Heart right ventricle (tissue), 16 donors: ENCODE data around the gene CMSS1. TPM values are rescaled to one million over a fixed set of nuclear protein-coding genes. Genes with fewer than 3 reads are reported as not detected.

Source experiments
- ATAC-seq, 8 donors: fragments of 200-7000 bp; cut with Tn5 transposase; one replicate each; pipeline ENCODE4 v1.9.1; 2020; ENCODE audit warnings: mild to moderate bottlenecking in 8 of 8, moderate library complexity in 8 of 8, moderate number of reproducible peaks in 1 of 8
- DNase-seq, 2 donors: peaks; one replicate each; pipeline ENCODE4 v3.0.0-alpha.2; 2020
- H3K27ac ChIP-seq, 10 donors: fragments of 200-600 bp; sonication (generic) in 2 of 10; one replicate each; pipeline versions ENCODE4 v1.5.0 to v1.8.0; 2020 to 2022; ENCODE audit warnings: mild to moderate bottlenecking in 3 of 10
- H3K27me3 ChIP-seq, 7 donors: fragments of 200-600 bp; one replicate each; pipeline ENCODE4 v1.8.0; 2021 to 2022; ENCODE audit warnings: mild to moderate bottlenecking in 2 of 7
- H3K36me3 ChIP-seq, 9 donors: fragments of 200-600 bp; sonication (generic) in 1 of 9; one replicate each; pipeline versions ENCODE4 v1.5.0 to v1.8.0; 2020 to 2022; ENCODE audit warnings: mild to moderate bottlenecking in 2 of 9
- H3K4me1 ChIP-seq, 9 donors: fragments of 200-600 bp; sonication (generic) in 1 of 9; one replicate each; pipeline versions ENCODE4 v1.5.0 to v1.8.0; 2020 to 2022; ENCODE audit warnings: mild to moderate bottlenecking in 4 of 9
- H3K4me3 ChIP-seq, 10 donors: fragments of 200-600 bp; sonication (generic) in 2 of 10; one replicate each; pipeline versions ENCODE4 v1.5.0 to v1.8.0; 2020 to 2022; ENCODE audit warnings: mild to moderate bottlenecking in 7 of 10, moderate library complexity in 2 of 10
- H3K9me3 ChIP-seq, 11 donors: fragments of 200-600 bp in 10 of 11; sonication (generic) in 2 of 11; one replicate each; pipeline versions ENCODE4 v1.5.0 to v1.8.0; 2013 to 2022; ENCODE audit warnings: mild to moderate bottlenecking in 2 of 11, control low read depth in 1 of 11, moderate library complexity in 1 of 11
- CTCF ChIP-seq, 9 donors: fragments of 200-600 bp; sonication (generic) in 2 of 9; IDR thresholded peaks; one replicate each; pipeline versions ENCODE4 v1.5.0 to v1.8.0; 2021 to 2022; ENCODE audit warnings: antibody characterized with exemption in 9 of 9, mild to moderate bottlenecking in 5 of 9, moderate library complexity in 1 of 9
- WGBS, 2 donors: extraction: QIAGEN DNeasy Blood & Tissue Kit; methylation state at CpG; one replicate each; pipeline ENCODE4 v1.1.7; 2013; ENCODE audit warnings: inconsistent platforms in 1 of 2; 5-methylcytosine and 5-hydroxymethylcytosine counted together
- intact Hi-C, 10 donors: fragments of 100-400 bp; cut with DNase I; formaldehyde crosslinking; loops; one replicate each; pipeline versions ENCODE4 v1.11.1 to v1.14.2; 2022
- polyA plus RNA-seq, 2 donors: library from polyadenylated mRNA; stranded (reverse); fragments of 200-250 nt; gene quantifications; one replicate each; pipeline ENCODE4 v1.2.3, GENCODE V29; 2013
- total RNA-seq, 10 donors: library from RNA; stranded (reverse); fragmentation: NEBNext Ultra II Directional in 3 of 10; extraction: Animal tissue kit (Norgen Biotek cat#: 25700) in 3 of 10; gene quantifications; one replicate each; pipeline versions ENCODE4 v1.2.1 to v1.2.4, GENCODE V29; 2021 to 2023
- donor health status: Arrhythmogenic right ventricular cardiomyopathy.
- donor health status: ischemic (EF 13 %, LVEDD 7.1; RV severe dilation, severe dysfunction).
- donor health status: healthy with polysubstance abuse.
- donor health status: DM: no; HTN: yes; CAD: no.
- donor health status: DM: no; HTN: no; CAD: no.
- donor health status: ischemic (EF 25% LVEDD 6.9; RV normal size, moderate dysfunction).
- donor health status: ischemic (EF 25% LVEDD 5.7; RV mildly dilated, moderate dysfunction).
- donor health status: healthy.
- donor health status: DM: yes; HTN: yes; CAD: no.
- donor health status: Ischemic cardiomyopathy.
- donor health status: ischemic (EF 35%, LVEDD 5.7; RV mildly dilated, moderate dysfunction).
- donor health status: nonischemic (EF 11% LVEDD 7.7; RV severe dilation, severe dysfunction).
- donor health status: DM: yes; HTN: yes; CAD: no.
- donor health status: PGD.
- donor health status: ischemic (EF 29% LVEDD 5.4; RV normal size, mild dysfunction).
- donor health status: nonischemic (EF 23%, LVEDD 6.1; RV moderate dilation, normal function).

CMSS1 gene
- total and polyA plus RNA-seq, 12 donors = 24.6 to 45.4 (median 34.6) TPM

GRCh38 chr3:100163787-100164186, 346.1 kb downstream of the CMSS1 start:
- WGBS, 2 donors = 49 to 52% methylated on average over 2 of the region's 2 CpGs
- Histone ChIP-seq H3K4me1 (peaks cover 5 to 71% (median 35%) of the 10 kb centered on the region in 9 donors), H3K9me3 (no peaks in the 10 kb centered on the region), H3K36me3 (no peaks in the 10 kb centered on the region), H3K27me3 (no peaks in the 10 kb centered on the region), H3K27ac (peak overlapping the region in 9 of 10 donors; percentile 9 to 82 (median 74)), H3K4me3 (no peak overlapping the region)
- DNase-seq (no peak), ATAC-seq (peak in 7 of 8 donors; percentile 44 to 90 (median 71))
- no peak for TF ChIP-seq CTCF (IDR thresholded peaks at IDR 0.05)
- intact Hi-C loops = loop anchor here in 2 of 10 donors (10.0 kb wide), 3 partner anchors 89 to 289 kb away; no protein-coding TSS in a partner anchor

- ATAC-seq (no peak), DNase-seq (no peak)
- intact Hi-C loops = loop anchor here in 3 of 10 donors (5.0 to 10.0 kb wide), 5 partner anchors 90 to 322 kb away; no protein-coding TSS in a partner anchor
- Histone ChIP-seq H3K27me3 (no peaks in the 10 kb centered on the region), H3K36me3 (no peaks in the 10 kb centered on the region), H3K9me3 (no peaks in the 10 kb centered on the region), H3K4me1 (peaks cover 11 to 71% (median 35%) of the 10 kb centered on the region in 9 donors), H3K27ac (peak overlapping the region in 9 of 10 donors; percentile 8 to 82 (median 74)), H3K4me3 (no peak overlapping the region)
- WGBS, 2 donors = 56 to 66% methylated on average over 3 of the region's 3 CpGs
- no peak for TF ChIP-seq CTCF (IDR thresholded peaks at IDR 0.05)
Observed at GRCh38 chr3:100164743-100165142, 347.1 kb downstream of the CMSS1 start.

- Histone ChIP-seq H3K9me3 (no peaks in the 10 kb centered on the region), H3K36me3 (no peaks in the 10 kb centered on the region), H3K4me1 (peaks cover 11 to 71% (median 31%) of the 10 kb centered on the region in 9 donors), H3K27me3 (no peaks in the 10 kb centered on the region), H3K4me3 (no peak overlapping the region), H3K27ac (peak overlapping the region in 1 of 10 donors; percentile 18)
- intact Hi-C loops = loop anchor here in 3 of 10 donors (5.0 to 10.0 kb wide), 5 partner anchors 89 to 324 kb away; no protein-coding TSS in a partner anchor
- ATAC-seq (no peak), DNase-seq (no peak)
- 89 to 96% methylated on average over 2 of the region's 2 CpGs for WGBS, 2 donors
- no peak for TF ChIP-seq CTCF (IDR thresholded peaks at IDR 0.05)
Observed at GRCh38 chr3:100165926-100166550, 348.4 kb downstream of the CMSS1 start.

GRCh38 chr3:100169201-100169920, 351.7 kb downstream of the CMSS1 start:
- peak in 4 of 8 donors; percentile 33 to 66 (median 44) for ATAC-seq
- intact Hi-C loops = loop anchor here in 3 of 10 donors (5.0 to 10.0 kb wide), 5 partner anchors 85 to 327 kb away; no protein-coding TSS in a partner anchor

More at GRCh38 chr3:100169201-100169920, 351.7 kb downstream of the CMSS1 start:
- peak overlapping the region in 6 of 10 donors; percentile 5 to 62 (median 38) for H3K27ac ChIP-seq
- WGBS, 2 donors = 31 to 32% methylated on average over 4 of the region's 4 CpGs
- peaks cover 0 to 11% (median 0%) of the 10 kb centered on the region in 9 donors for H3K36me3 ChIP-seq
- peak; percentile 30 to 39 for DNase-seq
- H3K9me3 ChIP-seq = no peaks in the 10 kb centered on the region
- H3K27me3 ChIP-seq = no peaks in the 10 kb centered on the region
- TF ChIP-seq CTCF (IDR thresholded peaks at IDR 0.05) = no peak
- peaks cover 11 to 50% (median 25%) of the 10 kb centered on the region in 9 donors for H3K4me1 ChIP-seq
- H3K4me3 ChIP-seq = no peak overlapping the region
